ENCODE measurements around the gene FUT7.
"Not testable (repeated sequence)": the region's sequence is repeated elsewhere in the genome, so short reads cannot be mapped to it uniquely, and the experiment has no call there.

- not testable (repeated sequence) for TF ChIP-seq CTCF, EP300, POLR2AphosphoS5, POLR2A (IDR thresholded peaks at IDR 0.05)
Measured at GRCh38 chr9:137033481-137033880, 1.6 kb upstream of the FUT7 start.
